ENCODE results near the gene LARGE1.

Gene LARGE1

DNA sequence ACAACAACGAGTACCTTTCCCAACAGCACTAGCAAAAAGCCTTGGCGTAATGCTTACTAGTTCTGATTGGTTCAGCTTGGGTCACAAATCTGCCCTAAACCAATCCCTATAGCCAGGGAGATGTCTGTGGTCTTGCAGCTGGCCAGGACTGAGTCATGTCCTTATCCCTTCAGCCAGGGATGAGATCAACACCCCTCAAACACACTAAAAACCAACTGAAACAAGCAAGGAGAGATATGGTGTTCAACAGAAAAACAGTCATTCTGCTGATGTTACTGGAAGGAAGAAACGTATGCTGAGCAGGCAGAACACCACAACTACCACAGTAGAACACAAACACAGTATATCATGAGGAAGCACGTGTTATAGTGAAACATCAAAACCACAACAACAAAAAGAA is 375.6 kb downstream of the LARGE1 start:
- DNase-seq: no peak

DNA sequence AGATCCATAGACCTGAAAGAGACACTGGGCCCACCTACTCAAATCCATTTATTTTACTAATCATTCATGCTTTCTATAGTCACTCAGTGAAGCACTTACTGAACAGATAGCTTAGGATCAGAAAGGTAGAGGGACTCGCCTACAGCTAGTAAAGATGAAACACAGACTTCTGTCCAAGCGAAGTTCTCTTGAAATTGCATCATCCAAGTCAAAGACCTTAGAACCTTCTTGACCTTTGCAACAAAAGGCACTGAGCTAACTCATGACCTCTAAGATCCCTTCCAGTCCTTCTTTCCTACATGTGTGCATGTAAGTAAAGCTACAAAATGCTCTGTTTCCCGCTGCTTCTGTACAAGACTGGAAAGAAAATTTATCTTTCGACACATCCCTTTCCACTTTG is 377.6 kb downstream of the LARGE1 start:
- no peak for DNase-seq

DNA sequence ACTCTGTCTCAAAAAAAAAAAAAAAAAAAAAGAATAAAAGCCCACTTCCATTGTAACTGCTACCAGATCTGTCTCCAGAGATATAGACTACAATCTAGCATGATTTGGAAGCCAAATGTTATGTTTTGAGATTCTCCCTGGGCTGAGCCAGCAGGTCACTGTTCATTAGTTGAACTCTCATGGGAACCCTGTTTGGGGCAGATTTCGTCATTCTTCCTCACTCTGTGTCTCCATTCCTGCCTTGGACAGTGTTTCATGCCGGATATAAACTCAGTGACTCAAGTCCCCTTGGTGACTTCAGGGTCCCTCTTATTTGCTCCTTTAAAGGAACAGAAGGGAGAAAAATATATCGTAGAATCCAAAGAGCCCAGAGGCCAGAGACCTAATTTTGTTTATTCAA is 378.1 kb downstream of the LARGE1 start:
- no peak for DNase-seq

DNA sequence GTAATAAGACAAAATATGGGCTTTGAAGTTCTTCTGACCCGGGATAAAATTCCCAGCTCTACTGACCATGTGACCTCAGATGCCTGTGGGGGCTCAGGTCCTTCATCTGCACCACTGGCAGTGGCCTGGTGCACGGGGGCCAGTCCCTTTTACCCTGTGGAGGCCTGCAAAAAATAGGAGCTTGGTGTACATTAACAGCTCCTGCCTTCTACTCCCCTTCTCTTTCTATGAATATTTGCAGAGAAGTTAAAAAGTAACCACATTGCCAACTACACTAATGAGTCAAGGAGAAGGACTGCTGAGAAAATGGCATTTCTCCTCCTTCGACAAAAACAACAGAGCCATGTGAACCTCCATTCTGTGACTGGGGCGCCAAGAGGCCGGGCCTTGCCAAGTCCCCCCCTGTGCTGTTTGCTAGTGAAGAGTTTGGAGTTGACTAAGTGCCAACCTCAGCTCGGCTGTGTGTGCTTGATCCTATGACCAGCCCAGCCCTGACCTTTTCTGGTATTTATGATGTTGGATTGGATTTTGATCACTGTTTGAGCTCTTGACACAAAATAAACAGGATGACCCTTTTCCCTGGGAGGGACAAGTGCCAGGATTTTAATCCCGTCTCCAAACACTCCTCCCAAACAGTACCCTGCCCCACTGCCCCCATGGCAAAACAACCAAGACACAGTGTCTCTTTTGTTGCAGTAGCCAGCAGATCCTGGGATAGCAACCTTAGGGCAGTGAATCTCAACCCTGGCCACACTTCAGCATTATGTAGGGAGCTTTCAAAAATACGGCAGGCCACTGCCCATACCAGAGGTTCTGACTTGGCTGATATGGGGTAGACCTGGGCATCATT is 380.1 kb downstream of the LARGE1 start:
- DNase-seq: no peak

DNA sequence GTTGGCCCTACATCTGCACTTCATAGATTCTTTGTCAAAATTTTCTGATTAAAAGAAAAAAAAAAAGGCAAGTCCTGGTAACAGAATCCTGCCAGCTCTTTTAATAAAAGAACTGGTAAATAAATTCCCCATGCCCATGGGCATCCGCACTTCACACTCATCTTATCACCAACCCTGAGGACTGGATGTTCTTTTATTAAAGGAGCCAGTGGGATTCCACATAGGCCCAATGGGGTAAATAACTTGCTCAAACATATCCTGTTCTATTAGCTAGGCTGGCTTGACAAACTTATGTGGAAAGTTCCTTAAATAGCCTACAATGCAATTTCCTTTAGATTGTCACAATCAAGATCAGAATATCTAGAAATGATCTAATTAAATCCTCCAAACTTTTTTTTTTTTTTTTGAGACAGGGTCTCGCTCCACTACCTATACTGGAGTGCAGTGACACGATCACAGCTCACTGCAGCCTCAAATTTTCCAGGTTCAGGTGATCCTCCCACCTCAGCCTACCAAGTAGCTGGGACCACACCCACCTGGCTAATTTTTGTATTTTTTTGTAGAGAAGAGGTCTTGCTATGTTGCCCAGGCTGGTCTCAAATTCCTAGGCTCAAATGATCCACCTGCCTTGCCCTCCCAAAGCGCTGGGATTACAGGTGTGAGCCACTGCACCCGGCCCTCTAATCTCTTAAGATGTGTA is 380.9 kb downstream of the LARGE1 start:
- DNase-seq: no peak

DNA sequence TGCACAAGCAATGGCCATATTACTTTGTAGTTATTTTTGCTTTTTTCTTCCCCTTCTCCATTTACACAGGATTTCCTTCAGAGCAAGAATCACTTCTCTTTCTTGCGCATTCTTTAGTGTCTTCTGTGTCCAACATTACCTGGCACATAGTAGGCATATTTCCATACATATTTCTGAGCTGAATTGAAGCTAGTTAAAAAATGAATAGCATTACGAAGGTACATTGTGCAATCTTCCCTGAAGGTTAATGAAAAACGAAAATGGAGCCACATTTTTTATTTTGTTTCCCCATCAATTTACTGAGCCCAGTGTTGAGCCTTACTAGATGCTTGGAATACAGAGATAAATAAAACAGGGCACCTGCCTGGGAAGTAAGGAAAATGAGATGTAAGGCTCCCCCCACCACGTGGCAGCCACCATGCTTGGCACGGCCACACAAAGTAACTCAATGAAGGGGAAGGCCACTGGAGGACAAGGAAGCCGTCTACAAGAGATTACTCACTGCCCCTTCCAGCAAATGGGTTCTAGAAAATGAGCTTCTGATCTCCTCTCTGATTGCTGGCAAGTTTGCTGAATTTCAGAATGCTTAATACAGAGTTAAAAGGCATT is 381.9 kb downstream of the LARGE1 start:
- DNase-seq: no peak

DNA sequence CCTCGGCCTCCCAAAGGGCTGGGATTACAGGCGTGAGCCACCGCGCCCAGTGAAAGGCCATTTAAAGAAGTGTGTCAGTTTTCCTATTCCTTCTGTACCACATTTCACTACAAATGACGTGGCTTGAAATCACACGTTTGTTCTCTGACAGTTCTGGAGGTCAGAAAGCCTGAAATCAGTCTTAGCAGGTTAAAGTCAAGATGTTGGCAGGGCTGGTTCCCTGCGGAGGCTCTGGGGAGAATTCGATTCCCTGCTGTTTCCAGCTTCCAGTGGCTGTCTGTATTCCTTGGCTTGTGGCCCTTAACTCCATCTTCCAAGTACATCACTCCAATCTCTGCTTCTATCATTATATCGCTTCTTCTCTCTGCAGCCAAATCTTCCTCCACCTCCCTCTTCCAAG is 383.2 kb downstream of the LARGE1 start:
- DNase-seq: no peak

DNA sequence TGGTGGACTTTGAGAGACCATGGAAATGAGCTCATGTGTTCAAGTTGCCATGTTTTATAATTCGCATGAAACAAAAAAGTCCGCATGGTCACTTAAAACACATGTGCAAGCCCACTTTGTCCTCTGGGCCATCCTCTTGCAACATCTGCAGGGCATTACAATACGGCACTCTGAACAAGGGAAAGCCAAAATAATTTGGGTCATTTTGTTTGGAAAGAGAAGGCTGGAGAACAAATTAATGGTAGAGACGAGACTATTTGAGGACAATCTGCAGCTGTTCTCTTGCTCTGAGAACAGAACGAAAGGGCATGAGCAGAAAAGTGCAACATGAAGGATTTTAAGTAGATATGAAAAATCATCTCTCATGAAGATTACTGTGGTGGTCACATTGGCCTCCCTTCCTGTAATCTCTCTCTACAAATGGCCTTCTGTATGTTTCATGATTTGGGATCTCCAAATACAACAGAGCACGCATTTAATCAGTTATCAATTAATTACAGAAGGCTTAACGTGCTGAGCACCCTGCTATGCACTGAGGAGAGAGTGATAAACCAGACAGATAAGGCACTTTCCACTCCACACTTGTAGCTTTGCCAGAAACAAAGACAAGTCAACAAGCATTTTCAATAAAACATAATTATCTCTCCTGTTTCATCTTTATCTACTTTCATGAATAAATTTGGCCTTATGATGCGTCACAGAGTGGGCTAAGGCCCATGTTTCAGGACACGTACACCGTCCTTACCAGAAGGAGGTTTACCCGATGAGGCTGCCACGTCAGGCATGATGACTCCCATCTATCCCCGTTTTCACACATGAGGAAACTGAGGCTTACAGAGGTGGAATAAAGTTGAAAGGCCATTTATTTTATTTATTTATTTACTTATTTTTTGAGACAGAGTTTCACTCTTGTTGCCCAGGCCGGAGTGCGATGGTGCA is 384.1 kb downstream of the LARGE1 start:
- DNase-seq: no peak

DNA sequence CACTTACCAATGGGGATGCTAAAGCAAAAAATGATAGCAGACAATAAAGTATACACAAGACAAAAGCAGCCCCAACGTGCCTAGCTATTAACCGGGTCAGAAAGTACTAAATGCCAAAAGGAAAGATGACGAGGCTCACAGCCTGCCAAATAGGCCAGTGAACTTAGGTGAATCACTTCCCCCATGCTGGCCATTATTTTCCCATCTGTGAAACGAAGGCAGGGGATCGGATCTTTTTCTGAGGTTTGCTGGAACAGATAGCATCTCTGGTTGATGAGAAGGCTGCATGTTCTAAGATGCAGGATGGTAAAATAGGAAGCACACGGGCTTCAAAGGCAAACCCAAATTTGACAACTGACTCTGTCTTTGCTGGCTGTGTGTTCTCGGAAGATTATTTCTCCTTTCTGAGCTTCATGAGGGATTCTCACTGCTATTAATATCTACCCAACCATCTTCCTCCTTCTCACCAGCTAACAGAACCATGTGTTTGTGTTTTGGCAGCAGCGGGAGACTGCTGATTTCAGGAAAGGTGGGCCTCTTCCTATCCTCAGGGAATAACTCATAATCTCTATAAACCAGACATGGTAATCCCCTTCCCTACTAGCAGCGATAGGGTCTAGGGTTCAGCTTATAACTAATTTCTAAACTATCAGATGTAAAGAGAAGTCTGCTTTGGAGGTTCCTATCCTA is 390.7 kb downstream of the LARGE1 start:
- DNase-seq: no peak

DNA sequence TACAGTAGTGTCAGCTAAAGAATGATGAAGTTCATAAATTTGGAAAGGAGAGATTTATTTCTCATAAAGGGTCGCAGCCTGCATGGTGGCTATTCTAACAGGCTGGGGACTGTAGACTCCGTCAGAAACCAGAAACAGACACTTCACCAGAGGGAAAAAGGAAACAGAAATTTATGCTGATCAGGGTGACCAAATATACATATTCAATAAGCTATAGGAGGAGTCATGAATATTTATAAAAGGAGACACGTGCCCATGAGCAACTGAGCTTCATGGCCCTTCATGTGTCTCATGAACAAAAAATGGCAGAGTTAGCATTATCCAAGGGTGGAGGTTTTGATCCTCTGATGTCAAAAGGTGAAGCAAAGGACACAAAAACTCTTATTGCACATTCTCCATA is 392.1 kb downstream of the LARGE1 start:
- no peak for DNase-seq

DNA sequence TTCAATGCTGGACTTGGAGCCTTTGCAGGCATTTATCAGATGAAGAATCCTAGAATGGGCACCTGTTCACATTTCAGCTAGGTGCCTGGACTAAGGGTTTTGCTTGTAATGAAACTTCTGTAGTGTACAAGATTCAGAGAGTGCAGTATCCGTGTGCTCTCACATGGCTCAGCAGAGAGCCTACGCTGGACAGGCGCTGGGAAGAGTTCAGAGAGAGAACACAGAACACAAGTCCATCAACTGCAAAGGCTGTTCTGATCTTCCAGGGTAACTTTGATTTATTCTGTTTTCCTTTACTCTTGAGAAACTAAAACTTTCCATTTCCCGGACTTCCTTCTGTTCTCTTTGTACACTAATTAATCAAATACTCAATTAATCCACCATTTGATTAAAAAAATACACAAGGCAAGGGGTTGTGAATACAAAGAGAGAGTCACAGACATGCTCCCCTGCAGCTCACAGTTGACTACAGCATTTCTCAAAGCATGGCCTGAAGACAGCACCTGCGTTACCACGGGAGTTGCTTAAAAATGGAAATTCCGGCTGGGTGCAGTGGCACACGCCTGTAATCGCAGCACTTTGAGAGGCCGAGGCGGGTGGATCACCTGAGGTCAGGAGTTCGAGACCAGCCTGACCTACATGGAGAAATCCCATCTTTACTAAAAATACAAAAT is 393.7 kb downstream of the LARGE1 start:
- DNase-seq: no peak

DNA sequence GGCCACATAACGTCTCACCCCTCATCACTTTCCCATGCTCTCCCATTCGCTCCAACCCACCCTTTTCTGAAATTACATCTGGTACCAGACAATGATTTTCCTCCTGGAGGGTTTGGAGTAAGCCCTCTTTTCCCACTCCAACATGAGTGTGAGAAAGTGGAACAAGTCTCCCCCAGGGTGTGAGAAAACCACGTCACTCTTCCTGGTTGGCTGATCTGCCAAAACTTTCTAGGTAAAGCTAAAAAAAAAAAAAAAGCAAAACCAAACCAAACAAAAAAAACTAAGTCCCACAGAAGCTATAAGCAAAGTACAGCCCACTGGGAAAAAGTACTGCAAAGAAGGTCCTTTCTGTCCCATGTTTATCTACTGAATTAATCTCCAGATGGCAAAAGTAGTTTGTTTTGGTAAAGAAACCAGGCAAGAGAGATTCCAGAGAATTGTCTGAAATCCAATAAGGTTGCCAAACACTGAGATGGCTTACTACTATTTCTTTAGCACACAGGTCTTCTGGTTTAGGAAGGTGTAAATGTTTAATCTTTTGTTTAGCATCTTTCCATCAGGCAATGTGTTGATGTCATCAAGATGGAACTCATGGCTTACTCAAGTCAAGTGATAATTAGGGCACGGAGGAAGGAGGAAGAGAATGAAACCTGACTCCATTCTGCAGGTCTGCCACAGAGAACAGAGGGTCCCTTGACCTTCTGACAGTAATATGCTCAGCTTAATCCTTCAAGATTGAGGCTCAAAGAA is 395.6 kb downstream of the LARGE1 start:
- DNase-seq: no peak

DNA sequence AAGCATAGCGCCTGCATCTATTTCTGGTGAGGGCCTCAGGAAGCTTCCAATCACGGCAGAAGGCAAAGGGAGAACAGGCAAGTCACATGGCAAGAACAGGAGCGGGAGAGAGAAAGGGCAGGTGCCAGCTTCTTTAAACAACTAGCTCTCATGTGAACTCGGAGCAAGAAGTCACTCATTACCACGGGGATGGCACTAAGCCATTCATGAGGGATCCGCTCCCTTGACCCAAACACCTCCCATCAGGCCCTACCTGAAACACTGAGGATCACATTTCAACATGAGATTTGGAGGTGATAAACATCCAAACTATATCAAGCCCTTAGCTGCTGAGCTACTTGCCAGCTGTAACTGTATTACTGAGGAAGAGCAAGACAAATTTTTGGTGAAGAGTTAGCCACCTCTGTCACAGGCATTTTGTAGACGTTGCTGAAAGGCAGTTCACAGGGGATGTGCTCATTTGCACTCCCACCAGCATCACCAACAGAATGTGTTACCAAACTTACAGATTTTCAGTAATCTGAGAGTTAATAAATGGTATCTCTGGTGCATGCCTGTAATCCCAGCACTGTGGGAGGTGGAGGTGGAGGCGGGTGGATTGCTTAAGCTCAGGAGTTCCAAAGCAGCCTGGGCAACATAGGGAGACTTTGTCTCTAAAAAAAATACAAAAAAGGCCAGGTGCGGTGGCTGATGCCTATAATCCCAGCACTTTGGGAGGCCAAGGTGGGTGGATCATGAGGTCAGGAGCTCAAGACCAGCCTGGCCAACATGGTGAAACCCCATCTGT is 398.2 kb downstream of the LARGE1 start:
- DNase-seq: no peak

DNA sequence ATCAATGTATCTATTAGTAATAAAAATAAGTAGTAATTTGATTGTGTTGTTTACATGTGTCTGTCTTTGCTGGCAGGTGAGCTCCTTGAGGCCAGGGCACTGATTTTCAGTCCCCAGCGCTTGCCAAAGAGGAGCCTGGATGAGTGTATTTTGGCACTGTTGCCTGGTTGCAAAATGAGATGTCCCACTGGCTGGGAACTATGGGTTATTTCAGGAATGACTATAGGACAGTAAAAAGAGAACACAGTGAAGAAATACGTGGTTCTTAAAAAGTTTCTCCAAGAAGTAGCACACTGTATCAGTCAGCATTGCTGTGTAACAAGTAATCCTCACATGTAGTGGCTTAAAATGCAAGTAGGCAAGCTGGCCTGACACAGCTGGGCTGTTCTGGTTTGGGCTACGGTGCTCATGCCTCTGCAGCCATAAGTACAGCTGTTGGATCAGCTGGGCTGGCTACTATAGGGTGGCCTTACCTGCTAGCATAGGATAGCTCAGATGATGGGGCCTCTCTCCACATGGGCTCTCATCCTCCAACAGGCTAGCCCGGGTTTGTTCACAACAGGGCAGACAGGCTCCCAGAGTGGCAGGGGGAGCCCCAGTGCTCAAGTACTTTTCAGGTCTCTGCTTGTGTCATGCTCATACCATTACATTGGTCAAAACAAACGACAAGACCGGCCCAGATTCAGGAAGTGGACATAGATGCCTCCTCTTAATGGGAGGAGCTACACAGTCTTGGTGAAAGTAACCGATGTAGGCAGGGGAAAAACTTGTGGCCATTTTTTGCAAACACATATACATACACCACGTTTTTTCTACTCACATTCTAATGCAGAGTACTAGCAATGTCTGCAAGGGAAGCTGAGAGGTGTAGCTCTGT is 399.1 kb downstream of the LARGE1 start:
- DNase-seq: no peak

DNA sequence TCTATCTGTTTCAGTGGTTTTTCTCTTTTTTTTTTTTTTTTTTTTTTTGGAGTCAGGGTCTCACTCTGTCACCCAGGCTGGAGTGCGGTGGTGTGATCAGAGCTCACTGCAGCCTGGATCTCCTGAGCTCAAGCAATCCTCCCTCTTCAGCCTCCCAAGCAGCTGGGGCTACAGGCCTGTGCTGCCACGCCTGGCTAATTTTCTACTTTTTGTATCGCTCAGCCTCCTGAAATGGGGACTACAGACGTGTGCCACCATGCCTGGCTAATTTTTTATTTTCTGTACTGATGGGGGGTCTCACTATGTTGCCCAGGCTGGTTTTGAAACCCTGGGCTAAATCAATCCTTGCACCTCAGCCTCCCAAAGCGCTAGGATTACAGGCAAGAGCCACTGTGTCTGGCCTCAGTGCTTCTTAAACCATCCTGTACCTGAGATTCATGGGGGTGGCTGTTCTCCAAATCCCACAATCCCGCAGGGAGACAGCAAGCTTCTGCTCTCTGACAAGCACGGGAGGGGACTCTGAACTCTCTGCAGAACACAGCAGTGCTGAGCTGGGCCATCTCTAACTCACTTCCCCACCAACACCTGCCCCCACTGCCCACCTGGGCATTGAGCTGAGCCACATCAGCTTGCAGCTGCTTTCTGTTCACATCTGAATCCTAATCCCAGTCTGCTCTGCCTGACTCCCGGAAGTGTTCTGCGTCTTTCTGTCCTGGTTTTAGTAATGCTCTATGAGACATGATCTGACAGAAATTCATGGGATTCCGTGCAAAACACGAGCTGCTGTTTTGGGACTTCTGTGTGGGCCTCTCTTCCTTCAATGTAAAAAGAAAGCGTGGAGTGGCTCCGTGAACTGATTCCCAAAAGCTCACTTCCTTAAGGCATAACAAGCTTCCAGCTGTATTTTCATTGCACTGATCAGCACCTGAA is 400.0 kb downstream of the LARGE1 start:
- no peak for DNase-seq

DNA sequence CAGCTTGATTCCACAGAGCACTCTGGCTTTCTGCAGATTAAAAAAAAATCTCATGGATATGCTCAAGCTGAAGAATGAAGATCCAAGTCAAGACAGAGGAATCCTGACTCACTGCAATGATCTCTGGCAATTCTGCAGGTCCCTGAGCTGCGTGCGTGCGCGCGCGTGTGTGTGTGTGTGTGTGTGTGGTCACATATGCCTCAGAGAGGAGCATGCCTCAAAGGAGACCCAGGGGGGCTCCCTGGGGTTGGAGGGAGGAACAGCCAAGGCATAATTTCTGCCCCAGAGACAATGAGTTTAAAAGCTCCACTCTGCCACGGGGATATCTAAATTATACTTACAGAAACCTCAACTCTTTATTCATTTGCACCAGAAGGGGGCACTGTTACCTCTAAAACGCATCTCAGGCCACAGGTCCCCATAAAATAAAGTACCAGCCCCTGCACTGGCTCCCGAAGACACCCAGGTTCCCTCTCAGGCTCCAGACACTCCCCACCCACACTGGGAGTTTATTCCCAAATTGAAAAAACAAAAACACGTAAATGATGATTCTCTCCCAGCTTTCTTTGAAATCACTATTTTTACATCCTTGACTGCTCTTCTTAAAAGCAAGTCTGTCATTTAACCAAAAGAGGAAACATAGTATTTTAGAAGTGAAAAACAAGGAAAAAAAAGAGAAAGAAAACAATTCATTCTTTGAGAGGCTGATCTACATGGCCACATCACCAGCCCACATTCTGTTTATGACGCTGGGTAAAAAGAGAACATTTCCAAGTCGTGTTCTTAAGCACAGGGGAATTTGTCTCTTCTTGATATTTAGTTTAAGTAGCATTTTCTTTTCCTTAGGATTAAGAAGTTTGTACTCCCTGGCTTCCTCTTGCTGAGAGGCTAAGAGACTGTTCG is 401.0 kb downstream of the LARGE1 start:
- DNase-seq: no peak

DNA sequence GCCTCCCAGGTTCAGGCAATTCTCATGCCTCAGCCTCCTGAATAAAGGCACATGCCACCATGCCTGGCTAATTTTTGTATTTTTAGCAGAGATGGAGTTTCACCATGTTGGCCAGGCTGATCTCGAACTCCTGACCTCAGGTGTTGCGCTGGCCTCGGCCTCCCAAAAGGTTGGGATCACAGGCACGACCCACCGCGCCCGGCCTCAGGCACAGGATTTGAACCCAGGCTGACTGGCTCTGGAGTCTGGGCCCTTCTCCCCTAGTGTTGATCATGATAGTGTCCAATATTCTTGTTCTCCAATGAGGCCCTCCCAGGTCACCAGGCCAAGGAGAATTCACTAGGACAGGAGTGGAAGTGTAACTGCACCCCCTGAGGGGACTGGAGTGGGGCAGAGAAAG is 401.9 kb downstream of the LARGE1 start:
- DNase-seq: no peak
